GM12878 (cell line): ENCODE measurements around the gene ABI1. TPM values are rescaled to one million over a fixed set of nuclear protein-coding genes. Genes with fewer than 3 reads are reported as not detected.
"Not testable (repeated sequence)": the region's sequence is repeated elsewhere in the genome, so short reads cannot be mapped to it uniquely, and the experiment has no call there.

Source experiments
- ATAC-seq: fragments of 200-7000 bp; cut with Tn5 transposase; 3 replicates; pipeline ENCODE4 v1.9.1; 2020; ENCODE audit warnings: mild to moderate bottlenecking, moderate library complexity
- BruUV-seq: library from RNA; stranded (reverse); fragments of 400-500 nt; replicated peaks from 2 replicates; lab custom pipeline; 2021; lab: Mats Ljungman, UMichigan
- CTCF ChIA-PET: fragments of 300-600 bp; sonication (Branson Sonifier 250); formaldehyde crosslinking; extraction: SDS; loops from one replicate; lab custom pipeline; 2021; ENCODE audit warnings: inconsistent platforms; lab: Yijun Ruan, JAX
- POLR2A ChIA-PET: fragments of 350-600 bp; formaldehyde crosslinking; extraction: SDS; loops from one replicate; lab custom pipeline; 2021; ENCODE audit warnings: inconsistent platforms; lab: Charles Lee
- RAD21 ChIA-PET: fragments of 300-600 bp; sonication (Branson Sonifier 250); formaldehyde crosslinking; loops from one replicate; lab custom pipeline; 2023; ENCODE audit warnings: antibody characterized with exemption; ENCODE audit not compliant: unreplicated experiment; lab: Charles Lee
- SMC1A ChIA-PET: fragments of 300-600 bp; sonication (Branson Sonifier 250); formaldehyde crosslinking; loops from one replicate; lab custom pipeline; 2023; ENCODE audit not compliant: unreplicated experiment, uncharacterized antibody; lab: Charles Lee
- DNase-seq: peaks from one replicate; pipeline ENCODE4 v3.0.0-alpha.2; 2011; ENCODE audit warnings: low read depth, low spot score
- FAIRE-seq: peaks from 3 replicates; lab custom pipeline; 2011; peaks lifted over from hg19 to GRCh38; lab: Jason Lieb, UNC
- H2AFZ ChIP-seq: 2 replicates; pipeline ENCODE4 v1.6.0; 2011; ENCODE audit warnings: low read depth, low read length, control low read depth; ENCODE audit not compliant: control insufficient read depth
- H3K27ac ChIP-seq: 2 replicates; pipeline ENCODE4 v1.5.1; 2011; ENCODE audit warnings: control low read depth; ENCODE audit not compliant: control insufficient read depth, insufficient read depth
- H3K27me3 ChIP-seq, 2 experiments: replicated peaks in 1 of 2; 2 replicates each; pipeline versions ENCODE4 v1.6.0 to v1.6.1; 2011; ENCODE audit warnings: low read length in 1 of 2; ENCODE audit not compliant: control insufficient read depth in 2 of 2, insufficient read depth in 2 of 2
- H3K36me3 ChIP-seq, 2 experiments: 2 replicates each; pipeline ENCODE4 v1.5.1; 2011; ENCODE audit warnings: low read length in 1 of 2; ENCODE audit not compliant: control insufficient read depth in 2 of 2, insufficient read depth in 2 of 2
- H3K4me1 ChIP-seq: 2 replicates; pipeline ENCODE4 v1.6.1; 2011; ENCODE audit warnings: mild to moderate bottlenecking, low read length, moderate library complexity, mixed read lengths; ENCODE audit not compliant: control insufficient read depth, insufficient read depth
- H3K4me2 ChIP-seq: 2 replicates; pipeline ENCODE4 v1.6.0; 2011; ENCODE audit warnings: control low read depth; ENCODE audit not compliant: control insufficient read depth, insufficient read depth
- H3K4me3 ChIP-seq: fragments of 200-600 bp; sonication (generic); 2 replicates; pipeline ENCODE4 v1.5.1; 2016
- H3K79me2 ChIP-seq: 2 replicates; pipeline ENCODE4 v1.6.0; 2011; ENCODE audit warnings: low read length; ENCODE audit not compliant: control insufficient read depth, insufficient read depth
- H3K9ac ChIP-seq: 2 replicates; pipeline ENCODE4 v1.8.0; 2011; ENCODE audit warnings: low read length, control low read depth, mixed read lengths; ENCODE audit not compliant: control insufficient read depth, insufficient read depth
- H3K9me3 ChIP-seq: replicated peaks from 3 replicates; pipeline ENCODE4 v1.5.1; 2011; ENCODE audit warnings: mild to moderate bottlenecking, low read length; ENCODE audit not compliant: control insufficient read depth, insufficient read depth
- H4K20me1 ChIP-seq: 2 replicates; pipeline ENCODE4 v1.6.0; 2011; ENCODE audit not compliant: control insufficient read depth, insufficient read depth
- CBX3 ChIP-seq: fragments of 200-600 bp; sonication (generic); IDR thresholded peaks from 2 replicates; pipeline ENCODE4 v1.6.1; 2016; ENCODE audit warnings: low read depth, borderline replicate concordance
- GATAD2B ChIP-seq: fragments of 450-650 bp; conservative IDR thresholded peaks from 2 replicates; pipeline ENCODE4 v1.6.1; 2017; ENCODE audit warnings: low read depth, mild to moderate bottlenecking, moderate library complexity
- NFIC ChIP-seq: IDR thresholded peaks from 2 replicates; pipeline ENCODE4 v1.6.1; 2012; ENCODE audit warnings: low read depth, mild to moderate bottlenecking, inconsistent platforms, low read length, moderate library complexity
- NKRF ChIP-seq: fragments of 450-650 bp; conservative IDR thresholded peaks from 2 replicates; pipeline ENCODE4 v1.6.1; 2017; ENCODE audit warnings: mild to moderate bottlenecking, moderate library complexity
- SPI1 ChIP-seq: IDR thresholded peaks from 2 replicates; pipeline ENCODE4 v1.6.1; 2011; ENCODE audit warnings: low read depth, mild to moderate bottlenecking, low read length, moderate library complexity, borderline replicate concordance; ENCODE audit not compliant: insufficient read depth
- WGBS: methylation state at CpG from one replicate; pipeline ENCODE4 v1.1.6; 2016; ENCODE audit warnings: low lambda C conversion rate; ENCODE audit not compliant: insufficient replicate concordance, insufficient coverage; ENCODE audit errors: missing lambda C conversion rate; 5-methylcytosine and 5-hydroxymethylcytosine counted together
- in situ Hi-C: fragments of 300-500 bp; cut with MboI; formaldehyde crosslinking; loops from 9 replicates; pipeline ENCODE4 v1.14.3; 2018; ENCODE audit warnings: mixed read lengths
- intact Hi-C: fragments of 100-400 bp; cut with micrococcal nuclease; formaldehyde crosslinking; loops from one replicate; pipeline ENCODE4 v1.14.2; 2022; ENCODE audit not compliant: unreplicated experiment
- polyA plus RNA-seq, 11 experiments: library from polyadenylated mRNA; depleted of rRNA in 4 of 11; unstranded in 6 of 11; stranded (reverse) in 5 of 11; fragments of >200 nt; fragmentation: Nextera tagmentation in 4 of 11; fragmentation: Illumina TruSeq in 1 of 11; extraction: Ambion mirVana in 4 of 11; extraction: Trizol in 1 of 11; gene quantifications; 1 replicate in 1 of 11; 2 replicates in 10 of 11; pipeline versions ENCODE4 v1.2.1 to v1.2.3, GENCODE V29; 2011 to 2016; ENCODE audit warnings: inconsistent platforms in 2 of 11, missing spikeins in 2 of 11, low read depth in 1 of 11
- total RNA-seq, 4 experiments: library from RNA; depleted of rRNA in 3 of 4; stranded (reverse); fragments of >200 nt in 3 of 4; fragmentation: Illumina TruSeq in 1 of 4; extraction: Trizol in 1 of 4; gene quantifications; 2 replicates each; pipeline versions ENCODE4 v1.2.1 to v1.2.3, GENCODE V29; 2013 to 2021

Gene ABI1
- total and polyA plus RNA-seq, 10 of the 15 experiments (the other 5 are each of a cell fraction or from before 2014, with no cell fraction given) = 31.2 to 73.2 (median 50.7) TPM

- TF ChIP-seq NKRF = no peak
- no peak for TF ChIP-seq SPI1
- no peak for TF ChIP-seq GATAD2B
These were observed 67.8 kb downstream of the ABI1 start (continued) for GRCh38 chr10:26792758-26793495.

GRCh38 chr10:26790221-26790995 lies 70.3 kb downstream of the ABI1 start:
- CTCF ChIA-PET = interaction anchor here (0.7 to 1.6 kb wide), 7 partner anchors 8 to 64 kb away, joined by 3 to 5 read pairs (median 3); no protein-coding TSS in a partner anchor
- H3K4me3 ChIP-seq = no peak overlapping the region
- H3K79me2 ChIP-seq = peaks cover 70% of the 10 kb centered on the region
- in situ Hi-C loops = no loop called here
- H3K9ac ChIP-seq = no peak overlapping the region
- TF ChIP-seq CBX3 (no peak), NFIC (0 out of 2 replicates have a peak, but pooled peaks have one; percentile 18)
- FAIRE-seq (no peak), ATAC-seq (peak; percentile 40; the same call in 2 of the 3 replicates), DNase-seq (no peak)
- RAD21 ChIA-PET = interaction anchor here (1.0 kb wide), 2 partner anchors 9 to 10 kb away, joined by 3 to 4 read pairs; no protein-coding TSS in a partner anchor
- peaks cover 0 to 3% of the 10 kb centered on the region in 2 experiments; a peak in 1 of 4 replicates for H3K36me3 ChIP-seq
- peak overlapping the region; percentile 65 for H3K4me2 ChIP-seq
- intact Hi-C loops = no loop called here
- POLR2A ChIA-PET = interaction anchor here (0.6 to 2.7 kb wide), 5 partner anchors 10 to 73 kb away, joined by 3 to 9 read pairs (median 4); no protein-coding TSS in a partner anchor
- BruUV-seq = no TSS peak
- no peaks in the 10 kb centered on the region for H4K20me1 ChIP-seq
- WGBS = 97% methylated on average over 4 of the region's 4 CpGs
- no peak overlapping the region for H2AFZ ChIP-seq
- H3K27ac ChIP-seq = 0 out of 2 replicates have a peak overlapping the region, but pooled peaks have one; percentile 13
- no peaks in the 10 kb centered on the region for H3K27me3 ChIP-seq
- H3K9me3 ChIP-seq = peaks cover 11% of the 10 kb centered on the region
- H3K4me1 ChIP-seq = peaks cover 10% of the 10 kb centered on the region; the same call in 1 of the 2 replicates
- SMC1A ChIA-PET = interaction anchor here (0.9 to 2.5 kb wide), 7 partner anchors 10 to 67 kb away, joined by 3 to 22 read pairs (median 4); no protein-coding TSS in a partner anchor

GRCh38 chr10:26789779-26790178 lies 71.0 kb downstream of the ABI1 start:
- H3K4me2 ChIP-seq, H3K27ac ChIP-seq, H2AFZ ChIP-seq, DNase-seq, in situ Hi-C loops, H3K4me1 ChIP-seq, BruUV-seq, ATAC-seq, H3K27me3 ChIP-seq, H3K9me3 ChIP-seq, FAIRE-seq, H4K20me1 ChIP-seq, H3K9ac ChIP-seq, H3K4me3 ChIP-seq, intact Hi-C loops, H3K36me3 ChIP-seq: not testable (repeated sequence)
- 90% methylated on average over 2 of the region's 2 CpGs for WGBS
- RAD21 ChIA-PET = interaction anchor here (1.0 kb wide), 1 partner anchor 10 kb away, joined by 3 read pairs; no protein-coding TSS in a partner anchor
- POLR2A ChIA-PET = interaction anchor here (1.2 to 2.7 kb wide), 2 partner anchors 9 to 16 kb away, joined by 3 to 7 read pairs; no protein-coding TSS in a partner anchor
- peaks cover 68% of the 10 kb centered on the region for H3K79me2 ChIP-seq
- SMC1A ChIA-PET = interaction anchor here (0.5 to 2.5 kb wide), 6 partner anchors 9 to 68 kb away, joined by 3 to 22 read pairs (median 4); no protein-coding TSS in a partner anchor
- CTCF ChIA-PET = interaction anchor here (0.8 to 1.6 kb wide), 3 partner anchors 8 to 34 kb away, joined by 3 read pairs; no protein-coding TSS in a partner anchor
